OCI-LY7 (cell line): Measurements from ENCODE around the gene ZBTB11. TPM values are rescaled to one million over a fixed set of nuclear protein-coding genes. Genes with fewer than 3 reads are reported as not detected.

Source experiments
- BruUV-seq: library from RNA; stranded (reverse); fragments of 400-500 nt; replicated peaks from 2 replicates; lab custom pipeline; 2021; lab: Mats Ljungman, UMichigan
- CTCF ChIA-PET: fragments of 300-600 bp; sonication (Branson Sonifier 250); formaldehyde crosslinking; loops from one replicate; lab custom pipeline; 2022; ENCODE audit warnings: antibody characterized with exemption; ENCODE audit not compliant: unreplicated experiment; lab: Charles Lee
- POLR2A ChIA-PET: fragments of 300-600 bp; sonication (Branson Sonifier 250); formaldehyde crosslinking; loops from one replicate; lab custom pipeline; 2022; ENCODE audit warnings: antibody characterized with exemption; lab: Charles Lee
- DNase-seq: peaks from one replicate; pipeline ENCODE4 v3.0.0-alpha.2; 2015; ENCODE audit warnings: low spot score
- H2AFZ ChIP-seq: fragments of 200-600 bp; sonication (generic), shearing (Covaris generic); 2 replicates; pipeline ENCODE4 v1.6.1; 2014; ENCODE audit warnings: mild to moderate bottlenecking, antibody characterized with exemption, low read length, moderate library complexity
- H3K27ac ChIP-seq: fragments of 200-600 bp; sonication (generic); 2 replicates; pipeline ENCODE4 v1.5.1; 2014; ENCODE audit warnings: mixed run types, low read depth, mild to moderate bottlenecking, moderate library complexity, low read length, inconsistent platforms; ENCODE audit not compliant: poor library complexity, severe bottlenecking
- H3K36me3 ChIP-seq: fragments of 200-600 bp; sonication (generic); 2 replicates; pipeline ENCODE4 v1.6.1; 2014; ENCODE audit warnings: mild to moderate bottlenecking, antibody characterized with exemption, low read length, moderate library complexity, mixed read lengths; ENCODE audit not compliant: insufficient read depth
- H3K4me1 ChIP-seq: fragments of 200-600 bp; sonication (generic); 2 replicates; pipeline ENCODE4 v1.5.1; 2014; ENCODE audit warnings: mild to moderate bottlenecking, low read length; ENCODE audit not compliant: insufficient read depth, poor library complexity, severe bottlenecking
- H3K4me2 ChIP-seq: fragments of 200-600 bp; sonication (generic); 2 replicates; pipeline ENCODE4 v1.6.1; 2014; ENCODE audit warnings: mild to moderate bottlenecking, low read length
- H3K4me3 ChIP-seq: fragments of 200-600 bp; sonication (generic); 2 replicates; pipeline ENCODE4 v1.5.1; 2014; ENCODE audit warnings: mild to moderate bottlenecking, low read depth, low read length; ENCODE audit not compliant: poor library complexity, severe bottlenecking
- H3K79me2 ChIP-seq: fragments of 200-600 bp; sonication (generic); 2 replicates; pipeline ENCODE4 v1.6.1; 2016; ENCODE audit warnings: low read depth, mild to moderate bottlenecking, low read length, moderate library complexity, mixed read lengths; ENCODE audit not compliant: insufficient read depth
- H3K9me2 ChIP-seq: fragments of 200-600 bp; sonication (generic); 2 replicates; pipeline ENCODE4 v1.6.1; 2016; ENCODE audit warnings: mild to moderate bottlenecking, low read length, mixed read lengths; ENCODE audit not compliant: insufficient read depth
- H3K9me3 ChIP-seq: fragments of 200-600 bp; sonication (generic); 2 replicates; pipeline ENCODE4 v1.6.1; 2014; ENCODE audit warnings: mild to moderate bottlenecking, mixed run types, low read length, mixed read lengths
- H4K20me1 ChIP-seq: fragments of 200-600 bp; sonication (generic); 2 replicates; pipeline ENCODE4 v1.6.1; 2014; ENCODE audit warnings: mild to moderate bottlenecking, antibody characterized with exemption, low read length, moderate library complexity, mixed read lengths; ENCODE audit not compliant: insufficient read depth
- EZH2phosphoT487 ChIP-seq: fragments of 200-600 bp; sonication (generic); IDR thresholded peaks from 2 replicates; pipeline ENCODE4 v1.6.1; 2018; ENCODE audit warnings: low read depth, borderline replicate concordance, mild to moderate bottlenecking, mixed run types, antibody characterized with exemption, low read length, moderate library complexity, mixed read lengths
- intact Hi-C: fragments of 100-400 bp; cut with micrococcal nuclease; formaldehyde crosslinking; loops from one replicate; pipeline ENCODE4 v1.10.0; 2022; ENCODE audit not compliant: unreplicated experiment
- total RNA-seq, 2 experiments: library from RNA; depleted of rRNA in 1 of 2; stranded (reverse); fragments of >200 nt in 1 of 2; shearing (Covaris generic) in 1 of 2; gene quantifications; 2 replicates each; pipeline ENCODE4 v1.2.3, GENCODE V29; 2014 to 2022
- TF ChIP-seq, protein P1 (sequence below): fragments of 200-600 bp; sonication (generic); conservative IDR thresholded peaks from 2 replicates; pipeline ENCODE4 v1.5.1; 2014; ENCODE audit warnings: mild to moderate bottlenecking, antibody characterized with exemption, low read length, moderate library complexity, mixed read lengths

ZBTB11 gene
- total RNA-seq, 2 experiments from 2014 or later, result 21.5 to 26.8 TPM

DNA sequence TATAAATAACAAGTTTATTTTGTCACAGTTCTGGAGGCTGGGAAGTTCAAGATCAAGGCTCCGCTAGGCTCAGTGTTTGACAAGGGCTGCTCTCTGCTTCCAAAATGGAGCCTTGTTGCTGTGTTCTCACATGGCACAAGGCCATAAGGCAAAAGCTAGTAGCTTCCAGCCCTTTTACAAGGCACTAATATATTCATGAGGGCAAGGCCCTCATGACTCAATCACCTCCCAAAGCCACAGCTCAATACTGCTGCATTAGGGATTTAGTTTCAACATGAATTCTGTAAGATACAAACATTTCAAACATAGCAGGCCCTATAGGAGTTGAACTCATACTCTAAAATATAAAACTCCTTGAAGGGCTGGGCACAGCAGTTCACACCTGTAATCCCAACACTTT lies 30.2 kb downstream of the ZBTB11 start:
- Histone ChIP-seq H3K27ac (no peak overlapping the region), H3K36me3 (peaks cover 53% of the 10 kb centered on the region), H3K4me1 (no peaks in the 10 kb centered on the region), H3K4me3 (no peak overlapping the region), H2AFZ (no peak overlapping the region), H4K20me1 (no peaks in the 10 kb centered on the region), H3K4me2 (no peak overlapping the region), H3K9me3 (no peaks in the 10 kb centered on the region), H3K79me2 (no peaks in the 10 kb centered on the region), H3K9me2 (no peaks in the 10 kb centered on the region)
- BruUV-seq, result no TSS peak
- ChIA-PET POLR2A (no interaction called here), CTCF (no interaction called here)
- DNase-seq, result no peak
- TF ChIP-seq EZH2phosphoT487, result no peak
- TF ChIP-seq, protein P1, sequence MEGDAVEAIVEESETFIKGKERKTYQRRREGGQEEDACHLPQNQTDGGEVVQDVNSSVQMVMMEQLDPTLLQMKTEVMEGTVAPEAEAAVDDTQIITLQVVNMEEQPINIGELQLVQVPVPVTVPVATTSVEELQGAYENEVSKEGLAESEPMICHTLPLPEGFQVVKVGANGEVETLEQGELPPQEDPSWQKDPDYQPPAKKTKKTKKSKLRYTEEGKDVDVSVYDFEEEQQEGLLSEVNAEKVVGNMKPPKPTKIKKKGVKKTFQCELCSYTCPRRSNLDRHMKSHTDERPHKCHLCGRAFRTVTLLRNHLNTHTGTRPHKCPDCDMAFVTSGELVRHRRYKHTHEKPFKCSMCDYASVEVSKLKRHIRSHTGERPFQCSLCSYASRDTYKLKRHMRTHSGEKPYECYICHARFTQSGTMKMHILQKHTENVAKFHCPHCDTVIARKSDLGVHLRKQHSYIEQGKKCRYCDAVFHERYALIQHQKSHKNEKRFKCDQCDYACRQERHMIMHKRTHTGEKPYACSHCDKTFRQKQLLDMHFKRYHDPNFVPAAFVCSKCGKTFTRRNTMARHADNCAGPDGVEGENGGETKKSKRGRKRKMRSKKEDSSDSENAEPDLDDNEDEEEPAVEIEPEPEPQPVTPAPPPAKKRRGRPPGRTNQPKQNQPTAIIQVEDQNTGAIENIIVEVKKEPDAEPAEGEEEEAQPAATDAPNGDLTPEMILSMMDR, result no peak
- intact Hi-C loops, result no loop called here

DNA sequence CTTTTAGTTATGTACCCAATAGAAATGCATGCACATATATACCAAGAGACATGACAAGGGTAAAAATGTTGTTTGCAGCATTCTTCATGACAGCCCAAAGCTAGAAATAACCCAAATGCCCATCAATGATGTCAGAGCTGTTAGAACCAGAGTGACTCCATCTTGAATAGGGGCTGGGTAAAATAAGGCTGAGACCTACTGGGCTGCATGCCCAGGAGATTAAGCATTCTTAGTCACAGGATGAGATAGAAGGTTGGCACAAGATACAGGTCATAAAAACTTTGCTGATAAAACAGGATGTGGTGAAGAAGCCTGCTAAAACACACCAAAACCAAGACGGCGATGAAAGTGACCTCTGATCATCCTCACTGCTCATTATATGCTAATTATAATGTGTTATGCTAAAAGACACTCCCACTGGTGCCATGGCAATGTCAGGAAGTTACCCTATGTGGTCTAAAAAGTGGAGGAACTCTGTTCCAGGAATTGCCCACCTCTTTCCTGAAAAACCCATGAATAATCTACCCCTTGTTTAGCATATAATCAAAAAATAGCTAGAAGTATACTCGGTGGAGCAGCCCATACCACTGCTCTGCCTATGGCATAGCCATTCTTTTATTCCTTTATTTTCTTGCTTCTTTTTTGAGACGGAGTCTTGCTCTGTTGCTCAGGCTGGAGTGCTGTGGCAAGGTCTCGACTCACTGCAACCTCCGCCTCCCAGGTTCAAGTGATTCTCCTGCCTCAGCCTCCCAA lies 32.9 kb downstream of the ZBTB11 start:
- CTCF ChIA-PET, result no interaction called here
- no peak for DNase-seq
- POLR2A ChIA-PET, result no interaction called here

More for the DNA sequence above, 32.9 kb downstream of the ZBTB11 start:
- no peaks in the 10 kb centered on the region for H3K9me3 ChIP-seq
- no peak overlapping the region for H3K27ac ChIP-seq
- intact Hi-C loops, result no loop called here
- TF ChIP-seq EZH2phosphoT487, result no peak
- TF ChIP-seq, protein P1, result no peak
- no peak overlapping the region for H3K4me3 ChIP-seq
- H3K4me1 ChIP-seq, result no peaks in the 10 kb centered on the region
- peaks cover 26% of the 10 kb centered on the region for H3K36me3 ChIP-seq
- H3K79me2 ChIP-seq, result no peaks in the 10 kb centered on the region
- H2AFZ ChIP-seq, result no peak overlapping the region
- no TSS peak for BruUV-seq
- no peaks in the 10 kb centered on the region for H4K20me1 ChIP-seq
- H3K4me2 ChIP-seq, result no peak overlapping the region
- H3K9me2 ChIP-seq, result no peaks in the 10 kb centered on the region
